ENCODE results near the gene EPB41. TPM values are rescaled to one million over a fixed set of nuclear protein-coding genes. Genes with fewer than 3 reads are reported as not detected.

The EPB41 gene
- total RNA-seq, 1 experiment from 2014 or later: 41.7 TPM

GRCh38 chr1:28899267-28899666 is 15.1 kb upstream of the EPB41 start:
- intact Hi-C loops (cut with micrococcal nuclease): no loop called here
- POLR2A ChIA-PET: interaction anchor here (1.0 kb wide), 1 partner anchor 11 kb away, joined by 3 read pairs; no protein-coding TSS in a partner anchor
- H3K36me3 ChIP-seq (ENCODE audit: control insufficient read depth in 1 of 2, insufficient read depth in 2 of 2, low read length in 2 of 2): no peaks in the 10 kb centered on the region
- TF ChIP-seq SIN3A (IDR thresholded peaks at IDR 0.05; ENCODE audit: low read depth) (no peak), REST (IDR thresholded peaks at IDR 0.05; ENCODE audit: low read depth) (no peak), RAD21 (IDR thresholded peaks at IDR 0.05; ENCODE audit: low read depth) (no peak), CTCF (IDR thresholded peaks at IDR 0.05 in 2 of 3, conservative IDR thresholded peaks at IDR 0.05 in 1 of 3; ENCODE audit: borderline replicate concordance in 1 of 3, insufficient read depth in 1 of 3, low read depth in 2 of 3, low read length in 2 of 3) (no peak), CBX3 (IDR thresholded peaks at IDR 0.05; ENCODE audit: low read depth) (no peak)
- RAD21 ChIA-PET (ENCODE audit: low non-redundant PET in 1 of 2, low total read pairs in 2 of 2, uncharacterized antibody in 2 of 2, unreplicated experiment in 2 of 2): no interaction called here
- H3K9me2 ChIP-seq (ENCODE audit: insufficient read depth): no peaks in the 10 kb centered on the region
- H3K4me3 ChIP-seq (replicated peaks in 1 of 2; ENCODE audit: low read depth in 1 of 2, low read length in 2 of 2): no peak overlapping the region
- H2AFZ ChIP-seq (ENCODE audit: low read depth, low read length, poor library complexity, severe bottlenecking): no peak overlapping the region
- H3K27ac ChIP-seq (ENCODE audit: low read depth, low read length): no peak overlapping the region
- H3K27me3 ChIP-seq (ENCODE audit: insufficient read depth, low read length): no peaks in the 10 kb centered on the region
- CTCF ChIA-PET: interaction anchor here (1.4 kb wide), 1 partner anchor 12 kb away, joined by 4 read pairs; no protein-coding TSS in a partner anchor
- H3K9ac ChIP-seq (ENCODE audit: low read length): no peak overlapping the region
- no peaks in the 10 kb centered on the region for H3K9me3 ChIP-seq (ENCODE audit: control insufficient read depth in 1 of 2, insufficient read depth in 1 of 2, low read depth in 1 of 2, low read length in 2 of 2)
- no peaks in the 10 kb centered on the region for H4K20me1 ChIP-seq (ENCODE audit: insufficient read depth)
- H3K79me2 ChIP-seq (ENCODE audit: insufficient read depth, low read length): peaks cover 4% of the 10 kb centered on the region; the same call in 1 of the 2 replicates
- ATAC-seq (no peak), DNase-seq (ENCODE audit: low read depth, low spot score) (no peak)
- no peak overlapping the region for H3K4me2 ChIP-seq (ENCODE audit: low read length)
- no peaks in the 10 kb centered on the region for H3K4me1 ChIP-seq (ENCODE audit: control insufficient read depth in 1 of 2, insufficient read depth in 2 of 2, low read length in 2 of 2)
- no TSS peak for BruUV-seq (replicated peaks)
